VCaP (cell line): Measurements from ENCODE around the gene WDR49.

ENCODE experiments used
- H3K27ac ChIP-seq: fragments of 450-650 bp; 2 replicates; pipeline ENCODE4 v1.5.1; 2017
- TF ChIP-seq, protein P1 (sequence below): fragments of 450-650 bp; conservative IDR thresholded peaks from 2 replicates; pipeline ENCODE4 v1.5.1; 2017; ENCODE audit warnings: mild to moderate bottlenecking, moderate library complexity

Gene WDR49

DNA sequence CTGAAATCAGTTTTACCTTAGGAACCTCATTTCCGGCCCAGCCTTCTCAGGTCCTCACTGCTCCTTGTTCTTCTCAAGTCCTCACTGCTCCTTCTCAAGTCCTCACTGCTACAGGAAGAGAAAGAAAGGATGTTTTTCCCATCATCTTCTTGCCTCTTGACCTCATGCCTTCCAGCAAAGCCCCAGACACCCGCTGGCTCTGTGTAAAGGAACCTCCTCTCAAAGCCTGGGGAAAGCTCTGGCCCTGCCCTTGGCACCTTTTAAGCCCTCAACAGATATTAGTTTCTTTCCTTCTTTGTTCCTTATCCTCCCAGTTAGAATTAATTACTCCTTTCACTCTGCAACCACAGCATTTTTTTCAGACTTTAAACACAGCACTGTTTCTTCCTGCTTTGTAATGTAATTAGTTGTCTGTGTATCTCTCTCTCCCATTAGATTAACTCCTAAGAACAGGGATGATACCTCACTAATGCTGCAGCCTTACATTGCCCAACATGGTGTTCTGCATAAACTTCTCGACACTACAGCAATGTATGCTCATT, 4.0 kb upstream of the WDR49 start:
- no peak overlapping the region for H3K27ac ChIP-seq
- TF ChIP-seq, protein P1, sequence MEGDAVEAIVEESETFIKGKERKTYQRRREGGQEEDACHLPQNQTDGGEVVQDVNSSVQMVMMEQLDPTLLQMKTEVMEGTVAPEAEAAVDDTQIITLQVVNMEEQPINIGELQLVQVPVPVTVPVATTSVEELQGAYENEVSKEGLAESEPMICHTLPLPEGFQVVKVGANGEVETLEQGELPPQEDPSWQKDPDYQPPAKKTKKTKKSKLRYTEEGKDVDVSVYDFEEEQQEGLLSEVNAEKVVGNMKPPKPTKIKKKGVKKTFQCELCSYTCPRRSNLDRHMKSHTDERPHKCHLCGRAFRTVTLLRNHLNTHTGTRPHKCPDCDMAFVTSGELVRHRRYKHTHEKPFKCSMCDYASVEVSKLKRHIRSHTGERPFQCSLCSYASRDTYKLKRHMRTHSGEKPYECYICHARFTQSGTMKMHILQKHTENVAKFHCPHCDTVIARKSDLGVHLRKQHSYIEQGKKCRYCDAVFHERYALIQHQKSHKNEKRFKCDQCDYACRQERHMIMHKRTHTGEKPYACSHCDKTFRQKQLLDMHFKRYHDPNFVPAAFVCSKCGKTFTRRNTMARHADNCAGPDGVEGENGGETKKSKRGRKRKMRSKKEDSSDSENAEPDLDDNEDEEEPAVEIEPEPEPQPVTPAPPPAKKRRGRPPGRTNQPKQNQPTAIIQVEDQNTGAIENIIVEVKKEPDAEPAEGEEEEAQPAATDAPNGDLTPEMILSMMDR, result no peak

DNA sequence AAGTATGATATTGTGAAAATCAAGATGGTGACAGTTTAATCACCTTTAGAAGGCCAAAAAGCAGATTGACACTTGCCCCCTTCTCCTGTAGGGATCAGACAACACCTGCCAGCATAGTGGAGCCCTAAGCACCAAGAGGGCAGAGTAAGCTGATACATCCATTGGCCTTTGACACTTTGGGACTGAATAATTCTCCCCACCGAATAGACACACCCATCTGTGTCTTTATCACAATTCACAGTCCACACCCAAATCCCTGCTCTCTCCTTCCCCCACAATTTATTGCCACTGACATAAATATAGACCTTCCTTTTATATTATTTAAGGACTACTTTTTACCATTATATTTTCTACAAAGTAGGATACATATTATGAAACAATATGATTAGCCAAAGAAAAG, 3.1 kb upstream of the WDR49 start:
- TF ChIP-seq, protein P1, result no peak
- H3K27ac ChIP-seq, result no peak overlapping the region

DNA sequence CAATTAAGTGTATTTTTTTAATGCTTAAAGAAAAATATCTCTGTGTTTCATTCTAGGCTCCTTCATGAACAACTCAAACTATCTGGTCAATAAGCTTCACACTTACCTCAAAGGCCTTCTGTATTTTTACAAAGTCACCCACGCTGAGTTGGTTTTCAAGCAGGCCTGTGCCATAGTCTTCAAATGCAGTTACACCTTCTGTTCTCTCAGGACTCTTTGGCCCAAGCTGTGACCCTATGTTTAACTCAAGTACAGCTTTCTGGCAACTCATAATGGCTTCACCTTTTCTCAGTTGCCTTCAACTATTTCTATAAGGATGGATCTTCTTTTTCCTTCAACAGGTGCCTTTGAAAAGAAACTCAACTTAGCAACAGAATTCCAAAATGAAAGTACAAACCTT, 587 bp downstream of the WDR49 start:
- TF ChIP-seq, protein P1, result no peak
- no peak overlapping the region for H3K27ac ChIP-seq

DNA sequence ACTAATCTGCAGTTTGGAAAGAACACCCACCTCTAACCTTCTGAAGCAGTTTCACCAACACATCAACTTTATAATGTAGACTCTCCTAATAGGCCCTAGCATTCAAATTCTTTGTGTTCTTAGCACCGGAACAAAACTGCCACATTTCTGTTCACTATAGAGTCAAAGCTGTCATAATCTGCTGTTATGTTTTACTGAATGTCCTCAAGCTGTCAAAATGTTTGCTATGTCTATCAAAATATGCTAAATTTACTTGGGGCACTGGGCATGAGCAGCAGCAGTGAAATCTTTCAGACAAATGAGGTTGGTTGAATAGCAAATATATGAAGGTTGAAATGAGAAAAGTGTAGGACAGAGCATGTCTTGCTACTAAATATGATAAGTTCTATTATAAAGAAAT, 1.9 kb downstream of the WDR49 start:
- H3K27ac ChIP-seq, result no peak overlapping the region
- TF ChIP-seq, protein P1, result no peak

DNA sequence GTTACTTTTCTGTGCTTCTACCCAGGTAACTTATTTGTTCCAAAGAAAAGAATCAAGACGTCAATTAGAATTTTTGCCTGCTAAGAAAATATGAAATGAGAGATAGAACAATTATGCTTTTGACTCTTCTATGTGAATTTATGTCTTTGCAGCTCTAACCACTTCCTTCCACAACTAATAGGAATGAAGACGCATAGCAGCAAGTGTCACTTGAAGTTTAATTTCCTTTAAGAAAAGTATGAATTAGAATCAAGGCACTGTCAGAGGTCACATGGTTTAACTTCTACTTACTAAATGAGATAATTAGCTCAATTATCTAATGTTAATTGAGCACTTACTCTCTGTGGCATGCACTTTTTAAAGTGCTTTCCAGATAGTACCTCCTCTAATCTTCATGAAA, 3.3 kb downstream of the WDR49 start:
- TF ChIP-seq, protein P1, result no peak

DNA sequence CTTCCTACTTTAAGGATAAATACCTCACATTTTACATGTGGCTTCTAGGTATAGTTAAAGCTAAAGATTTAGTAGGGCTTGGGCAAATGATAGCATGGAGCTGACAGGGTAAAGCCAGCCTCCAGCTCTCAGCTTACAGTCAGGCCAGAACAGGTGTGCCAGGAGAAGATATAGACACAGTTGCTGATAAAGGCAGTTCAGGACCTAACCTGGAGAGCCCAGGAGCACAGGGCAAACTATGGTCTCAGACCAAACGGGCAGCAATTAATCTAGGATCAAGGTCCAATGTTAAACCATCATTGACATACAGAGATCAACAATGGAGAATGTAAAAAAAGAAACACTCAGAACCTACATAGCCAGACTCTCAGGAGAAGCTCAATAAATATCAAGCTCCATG, 4.0 kb downstream of the WDR49 start:
- TF ChIP-seq, protein P1, result no peak
- H3K27ac ChIP-seq, result no peak overlapping the region

More for the DNA sequence above, 3.3 kb downstream of the WDR49 start:
- H3K27ac ChIP-seq, result no peak overlapping the region

DNA sequence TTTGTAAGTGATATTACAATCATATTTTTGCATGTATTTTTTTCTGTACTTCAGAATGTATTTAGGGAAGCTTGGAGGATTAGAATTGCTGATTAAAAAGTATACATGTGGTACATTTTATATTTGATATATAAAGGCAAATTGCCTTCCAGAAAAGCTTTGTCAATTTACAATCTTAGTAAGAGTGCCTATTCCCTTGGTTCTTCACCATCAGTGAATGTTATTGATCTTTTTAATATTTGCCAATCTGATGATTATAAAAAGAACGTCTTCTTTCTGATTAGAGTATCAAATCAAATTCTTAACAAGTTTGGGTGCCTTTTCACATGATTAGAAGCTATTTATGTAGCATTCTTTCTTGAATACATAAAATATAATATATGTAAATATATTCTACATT, 9.1 kb downstream of the WDR49 start:
- H3K27ac ChIP-seq, result no peak overlapping the region
- TF ChIP-seq, protein P1, result no peak
